ENCODE data around the gene AJAP1.

GRCh38 chr1:4760088-4760487, 105.7 kb downstream of the AJAP1 start:
- TF ChIP-seq EZH2phosphoT487 (IDR thresholded peaks at IDR 0.05; ENCODE audit: borderline replicate concordance, low read depth, low read length) (no peak), CTCF (conservative IDR thresholded peaks at IDR 0.05; ENCODE audit: low read length) (no peak)
